Esophagus squamous epithelium (tissue), 5 donors: Measurements from ENCODE around the gene MACC1. TPM values are rescaled to one million over a fixed set of nuclear protein-coding genes. Genes with fewer than 3 reads are reported as not detected.

Source experiments
- DNase-seq: peaks from one replicate; lab custom pipeline; 2025; lab: John Stamatoyannopoulos, UW
- H3K27ac ChIP-seq, 4 donors: fragments of 200-600 bp; sonication (generic); one replicate each; pipeline ENCODE4 v1.5.1; 2016 to 2019; ENCODE audit warnings: mild to moderate bottlenecking in 1 of 4
- H3K27me3 ChIP-seq, 4 donors: fragments of 200-600 bp; sonication (generic); 1 replicate in 3 of 4; 2 replicates in 1 of 4; pipeline versions ENCODE4 v1.5.1 to v1.6.0; 2017 to 2021; ENCODE audit warnings: antibody characterized with exemption in 1 of 4
- H3K36me3 ChIP-seq, 3 donors: fragments of 200-600 bp; sonication (generic); one replicate each; pipeline ENCODE4 v1.5.1; 2016 to 2019
- H3K4me1 ChIP-seq, 3 donors: fragments of 200-600 bp; sonication (generic); one replicate each; pipeline ENCODE4 v1.5.1; 2017 to 2019
- H3K4me3 ChIP-seq, 4 donors: fragments of 200-600 bp; sonication (generic); 1 replicate in 3 of 4; 2 replicates in 1 of 4; pipeline ENCODE4 v1.5.1; 2016 to 2019; ENCODE audit warnings: mild to moderate bottlenecking in 2 of 4, moderate library complexity in 1 of 4
- H3K9me3 ChIP-seq, 3 donors: fragments of 200-600 bp; sonication (generic); one replicate each; pipeline ENCODE4 v1.5.1; 2016 to 2019
- CTCF ChIP-seq, 6 experiments: fragments of 450-650 bp in 4 of 6; fragments of 200-600 bp in 2 of 6; sonication (generic) in 2 of 6; IDR thresholded peaks; one replicate each; pipeline ENCODE4 v1.5.1; 2016 to 2019; ENCODE audit warnings: antibody characterized with exemption in 6 of 6, mild to moderate bottlenecking in 4 of 6, moderate library complexity in 4 of 6
- POLR2A ChIP-seq, 4 donors: fragments of 450-650 bp; IDR thresholded peaks; one replicate each; pipeline ENCODE4 v1.6.1; 2017; ENCODE audit warnings: antibody characterized with exemption in 4 of 4, mild to moderate bottlenecking in 4 of 4, moderate library complexity in 3 of 4
- WGBS, 2 donors: methylation state at CpG; one replicate each; pipeline ENCODE4 v1.1.5; 2018; 5-methylcytosine and 5-hydroxymethylcytosine counted together
- intact Hi-C: fragments of 100-400 bp; cut with DNase I; formaldehyde crosslinking; loops from one replicate; pipeline ENCODE4 v1.15.0; 2022
- total RNA-seq, 4 donors: library from RNA; depleted of rRNA; stranded (reverse); fragments of >200 nt; gene quantifications; one replicate each; pipeline ENCODE4 v1.1.0, GENCODE V29; 2016
- donor health status: DM: yes; HTN: yes; CAD: no.

The MACC1 gene
- total RNA-seq = 10 to 100 TPM; 17.4 to 32.8 (median 23.2) TPM

GRCh38 chr7:20217193-20217948, at the start of gene MACC1:
Gene MACC1, minus strand, starts transcription at chr7:20217384. Its CDS starts 55,522 bp downstream, at chr7:20161862.
- DNase-seq = peak; percentile 30
- Histone ChIP-seq H3K27ac (peak within 1 kb of the TSS; percentile 67 to 79 (median 75)), H3K9me3 (no peaks in the 10 kb centered on the region), H3K4me1 (peaks cover 5 to 40% (median 8%) of the 10 kb centered on the region in 3 donors), H3K4me3 (peak within 1 kb of the TSS; percentile 18 to 53 (median 43)), H3K27me3 (no peaks in the 10 kb centered on the region), H3K36me3 (no peaks in the 10 kb centered on the region)
- intact Hi-C loops = no loop called here
- WGBS, 2 donors = 17 to 25% methylated on average over 6 of the region's 6 CpGs
- TF ChIP-seq CTCF (IDR thresholded peaks at IDR 0.05) (peak; percentile 21 to 63 (median 48)), POLR2A (IDR thresholded peaks at IDR 0.05) (peak in 3 of 4 donors; percentile 10 to 48 (median 13))

GRCh38 chr7:20264623-20265022, 47.4 kb upstream of the MACC1 start:
- peaks cover 0 to 3% (median 0%) of the 10 kb centered on the region in 3 donors for H3K4me1 ChIP-seq
- H3K9me3 ChIP-seq = no peaks in the 10 kb centered on the region
- H3K27ac ChIP-seq = no peak overlapping the region
- no peaks in the 10 kb centered on the region for H3K27me3 ChIP-seq
- no peak overlapping the region for H3K4me3 ChIP-seq
- 64 to 71% methylated on average over 2 of the region's 2 CpGs for WGBS, 2 donors
- no peak for DNase-seq
- intact Hi-C loops = no loop called here
- TF ChIP-seq POLR2A (IDR thresholded peaks at IDR 0.05) (no peak), CTCF (IDR thresholded peaks at IDR 0.05) (no peak)
- no peaks in the 10 kb centered on the region for H3K36me3 ChIP-seq

DNA sequence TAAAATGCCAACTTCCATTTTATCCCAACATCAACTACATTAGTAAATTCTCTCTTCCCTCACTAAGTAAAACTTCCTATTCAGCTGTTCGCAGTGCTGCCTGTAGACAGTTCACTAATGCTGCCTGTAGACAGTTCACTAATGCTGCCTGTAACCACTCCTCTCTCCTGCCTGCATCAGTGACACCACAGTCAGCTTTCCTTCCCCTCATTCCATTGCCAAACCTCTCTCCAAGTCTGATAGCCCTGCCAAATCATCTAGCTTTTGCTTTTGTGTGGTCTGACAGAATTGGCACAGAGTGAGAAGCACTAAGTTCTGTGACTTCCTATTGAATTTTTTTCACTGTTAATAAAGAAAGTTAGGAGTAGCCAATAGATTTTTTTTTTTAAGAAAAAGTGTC, 43.0 kb upstream of the MACC1 start:
- H3K4me1 ChIP-seq = peaks cover 0 to 3% (median 0%) of the 10 kb centered on the region in 3 donors
- TF ChIP-seq CTCF (IDR thresholded peaks at IDR 0.05) = no peak
- no peak overlapping the region for H3K27ac ChIP-seq
- H3K27me3 ChIP-seq = no peaks in the 10 kb centered on the region
- H3K36me3 ChIP-seq = no peaks in the 10 kb centered on the region
- no peak for DNase-seq
- no peak overlapping the region for H3K4me3 ChIP-seq
- no peaks in the 10 kb centered on the region for H3K9me3 ChIP-seq
- intact Hi-C loops = no loop called here
- 20 to 52% methylated on average over 1 of the region's 1 CpG for WGBS, 2 donors

DNA sequence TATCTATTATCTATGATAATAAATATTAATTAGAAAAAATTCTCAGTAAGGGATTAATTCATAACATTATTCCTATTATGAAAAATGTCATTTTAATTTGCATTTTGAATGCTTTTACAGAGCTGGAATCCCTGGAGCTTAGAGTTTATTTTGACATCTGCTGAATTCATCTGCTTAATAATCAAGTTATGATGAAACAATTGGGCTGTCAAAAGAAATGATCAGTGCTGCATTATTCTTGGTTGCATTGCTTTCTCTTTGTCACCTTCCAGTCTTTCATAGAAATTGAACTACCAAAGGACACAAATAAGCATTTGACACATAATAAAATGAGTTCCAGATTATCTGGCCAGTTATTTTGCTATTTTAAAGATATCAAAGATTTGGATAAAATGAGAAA, 40.0 kb upstream of the MACC1 start:
- no peaks in the 10 kb centered on the region for H3K27me3 ChIP-seq
- DNase-seq = no peak
- H3K4me1 ChIP-seq = peaks cover 0 to 3% (median 0%) of the 10 kb centered on the region in 3 donors
- no peaks in the 10 kb centered on the region for H3K9me3 ChIP-seq
- H3K36me3 ChIP-seq = no peaks in the 10 kb centered on the region
- intact Hi-C loops = no loop called here
- TF ChIP-seq POLR2A (IDR thresholded peaks at IDR 0.05) (no peak), CTCF (IDR thresholded peaks at IDR 0.05) (no peak)
- no peak overlapping the region for H3K4me3 ChIP-seq
- H3K27ac ChIP-seq = no peak overlapping the region

DNA sequence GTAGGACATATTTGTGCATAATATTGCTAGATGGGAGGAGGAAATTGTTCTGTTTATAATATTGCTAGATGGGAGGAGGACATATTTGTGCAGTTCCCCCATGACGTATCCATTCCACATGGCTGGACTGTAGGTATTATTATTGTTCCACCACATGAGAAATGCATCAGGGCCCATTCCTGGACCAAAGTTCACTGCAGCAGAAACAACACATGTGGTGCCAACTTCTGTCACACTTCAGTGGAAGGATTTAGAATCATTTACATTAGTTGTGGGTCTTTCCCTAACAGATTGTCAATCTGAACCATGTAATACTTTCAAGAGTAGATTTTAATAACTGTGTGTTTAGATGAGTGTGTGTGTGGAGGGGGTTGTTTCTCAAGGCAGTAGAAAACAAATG, 32.7 kb upstream of the MACC1 start:
- Histone ChIP-seq H3K4me3 (no peak overlapping the region), H3K36me3 (no peaks in the 10 kb centered on the region), H3K27me3 (no peaks in the 10 kb centered on the region), H3K27ac (no peak overlapping the region), H3K4me1 (no peaks in the 10 kb centered on the region), H3K9me3 (no peaks in the 10 kb centered on the region)
- no peak for DNase-seq
- 33 to 45% methylated on average over 1 of the region's 1 CpG for WGBS, 2 donors
- intact Hi-C loops = no loop called here
- TF ChIP-seq POLR2A (IDR thresholded peaks at IDR 0.05) = no peak
- no peak for TF ChIP-seq CTCF (IDR thresholded peaks at IDR 0.05)
